Subcutaneous abdominal adipose tissue (tissue), 5 donors: Measurements from ENCODE around the gene CFAP97D2.
A peak's percentile ranks its signal among the peaks of the same experiment; 100 is the strongest.

Experiments used
- H3K27ac ChIP-seq: one replicate; pipeline ENCODE4 v1.7.0; 2013; ENCODE audit warnings: low read depth, mild to moderate bottlenecking, inconsistent platforms, low read length, moderate library complexity
- H3K27me3 ChIP-seq, 5 donors: one replicate each; pipeline ENCODE4 v1.7.0; 2013; ENCODE audit warnings: low read length in 5 of 5, inconsistent platforms in 1 of 5; ENCODE audit not compliant: control insufficient read depth in 5 of 5, insufficient read depth in 4 of 5
- H3K36me3 ChIP-seq, 5 donors: one replicate each; pipeline ENCODE4 v1.7.0; 2013; ENCODE audit warnings: low read length in 5 of 5; ENCODE audit not compliant: control insufficient read depth in 5 of 5, insufficient read depth in 5 of 5
- H3K4me1 ChIP-seq, 5 donors: one replicate each; pipeline ENCODE4 v1.7.0; 2013; ENCODE audit warnings: low read length in 5 of 5, mild to moderate bottlenecking in 3 of 5, moderate library complexity in 1 of 5; ENCODE audit not compliant: control insufficient read depth in 5 of 5, insufficient read depth in 5 of 5
- H3K4me3 ChIP-seq, 5 donors: one replicate each; pipeline ENCODE4 v1.7.0; 2013; ENCODE audit warnings: low read length in 5 of 5, low read depth in 1 of 5
- H3K9ac ChIP-seq, 5 donors: one replicate each; pipeline ENCODE4 v1.7.0; 2013; ENCODE audit warnings: low read length in 5 of 5, mild to moderate bottlenecking in 4 of 5, moderate library complexity in 3 of 5
- H3K9me3 ChIP-seq, 5 donors: one replicate each; pipeline ENCODE4 v1.7.0; 2013; ENCODE audit warnings: low read length in 5 of 5; ENCODE audit not compliant: control insufficient read depth in 5 of 5
- donor health status: healthy.
- donor health status: healthy.
- donor health status: healthy.
- donor health status: healthy.
- donor health status: healthy.

CFAP97D2 gene

GRCh38 chr13:114149774-114150740, 29.0 kb upstream of the CFAP97D2 start:
- no peak overlapping the region for H3K9ac ChIP-seq
- H3K9me3 ChIP-seq = no peaks in the 10 kb centered on the region
- no peak overlapping the region for H3K4me3 ChIP-seq
- H3K27ac ChIP-seq = no peak overlapping the region
- H3K36me3 ChIP-seq = no peaks in the 10 kb centered on the region
- peaks cover 4 to 23% (median 20%) of the 10 kb centered on the region in 5 donors for H3K4me1 ChIP-seq
- no peaks in the 10 kb centered on the region for H3K27me3 ChIP-seq

DNA sequence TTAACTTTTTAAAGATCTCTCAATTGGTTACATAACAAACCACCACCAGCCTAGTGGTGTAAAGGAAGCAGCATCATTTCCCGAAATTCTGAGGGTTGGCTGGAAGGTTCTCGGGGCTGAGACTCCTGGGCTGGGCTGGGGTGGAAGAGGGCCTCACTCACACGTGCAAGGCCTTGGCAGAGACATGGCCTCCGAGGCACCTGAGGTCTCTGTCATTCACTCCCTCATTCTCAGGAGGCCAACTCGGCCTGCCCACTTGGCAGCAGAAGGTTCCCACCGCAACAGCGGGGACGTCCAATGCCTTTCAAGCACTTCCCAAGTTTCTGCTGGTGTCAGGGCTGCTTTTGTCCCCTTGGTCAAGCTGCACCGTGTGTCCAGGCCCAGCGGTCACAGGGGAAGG, 28.0 kb upstream of the CFAP97D2 start:
- Histone ChIP-seq H3K36me3 (no peaks in the 10 kb centered on the region), H3K27me3 (no peaks in the 10 kb centered on the region), H3K4me1 (peaks cover 4 to 23% (median 20%) of the 10 kb centered on the region in 5 donors), H3K27ac (peak overlapping the region; percentile 75), H3K9me3 (no peaks in the 10 kb centered on the region), H3K9ac (no peak overlapping the region), H3K4me3 (no peak overlapping the region)

DNA sequence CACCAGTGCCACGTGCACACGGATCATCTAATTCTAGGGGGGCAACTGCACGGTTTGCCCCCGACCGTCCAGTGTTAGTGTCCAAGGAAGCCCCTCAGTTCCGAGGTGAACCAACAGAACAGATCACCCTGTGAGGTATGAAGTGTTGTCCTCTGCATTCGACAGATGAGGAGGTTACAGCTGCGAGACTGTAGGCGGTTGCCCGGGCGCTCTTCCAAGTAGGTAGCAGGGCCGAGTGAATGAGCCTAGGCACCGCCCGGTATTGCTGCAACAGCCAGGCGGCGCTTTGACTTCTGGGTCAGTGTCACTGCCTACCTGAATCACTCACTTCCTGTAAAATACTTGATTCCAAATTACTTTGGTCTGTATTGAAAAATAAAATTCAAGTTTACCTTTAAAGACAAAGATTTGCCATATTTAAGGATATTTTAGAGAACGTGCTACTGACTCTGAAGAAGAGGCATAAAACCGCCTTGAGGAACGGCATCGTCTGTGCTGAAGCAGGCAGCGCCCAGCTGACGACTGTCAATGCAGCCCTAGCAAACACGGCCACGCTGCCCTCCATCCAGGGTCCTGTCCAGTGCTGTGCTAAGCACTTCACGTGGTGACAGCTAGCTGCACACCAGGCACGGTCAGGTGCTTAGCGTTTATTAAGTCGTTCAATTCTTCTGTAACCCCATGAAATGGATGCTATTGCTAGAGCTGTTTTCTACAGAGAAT, 27.3 kb upstream of the CFAP97D2 start:
- peaks cover 4 to 23% (median 20%) of the 10 kb centered on the region in 5 donors for H3K4me1 ChIP-seq
- no peaks in the 10 kb centered on the region for H3K36me3 ChIP-seq
- peak overlapping the region; percentile 75 for H3K27ac ChIP-seq
- H3K27me3 ChIP-seq = no peaks in the 10 kb centered on the region
- H3K4me3 ChIP-seq = no peak overlapping the region
- no peak overlapping the region for H3K9ac ChIP-seq
- no peaks in the 10 kb centered on the region for H3K9me3 ChIP-seq

DNA sequence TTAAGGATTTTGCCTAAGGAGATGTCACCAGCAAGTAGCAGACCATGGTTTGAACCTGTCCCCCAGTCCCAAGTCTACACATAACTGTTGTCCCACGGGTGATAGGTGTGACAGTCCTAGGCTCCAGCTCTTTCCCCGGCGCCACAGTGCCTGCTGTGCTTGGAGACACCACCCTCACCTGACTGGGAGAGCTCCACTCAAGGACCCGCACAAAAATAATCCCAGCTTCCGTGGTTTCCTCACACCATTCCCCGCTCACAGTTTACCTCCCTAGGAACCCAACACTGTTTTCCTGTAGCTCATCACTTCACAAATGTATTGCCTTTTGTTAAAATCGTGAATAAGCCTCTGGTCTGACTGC, 26.8 kb upstream of the CFAP97D2 start:
- H3K27ac ChIP-seq = peak overlapping the region; percentile 29
- H3K4me1 ChIP-seq = peaks cover 4 to 23% (median 20%) of the 10 kb centered on the region in 5 donors
- H3K9ac ChIP-seq = no peak overlapping the region
- no peak overlapping the region for H3K4me3 ChIP-seq
- H3K9me3 ChIP-seq = no peaks in the 10 kb centered on the region
- H3K36me3 ChIP-seq = no peaks in the 10 kb centered on the region
- H3K27me3 ChIP-seq = no peaks in the 10 kb centered on the region

GRCh38 chr13:114152831-114153371, 26.2 kb upstream of the CFAP97D2 start:
- Histone ChIP-seq H3K4me1 (peaks cover 4 to 23% (median 20%) of the 10 kb centered on the region in 5 donors), H3K4me3 (no peak overlapping the region), H3K9ac (no peak overlapping the region), H3K27me3 (no peaks in the 10 kb centered on the region), H3K27ac (no peak overlapping the region), H3K36me3 (no peaks in the 10 kb centered on the region), H3K9me3 (no peaks in the 10 kb centered on the region)

DNA sequence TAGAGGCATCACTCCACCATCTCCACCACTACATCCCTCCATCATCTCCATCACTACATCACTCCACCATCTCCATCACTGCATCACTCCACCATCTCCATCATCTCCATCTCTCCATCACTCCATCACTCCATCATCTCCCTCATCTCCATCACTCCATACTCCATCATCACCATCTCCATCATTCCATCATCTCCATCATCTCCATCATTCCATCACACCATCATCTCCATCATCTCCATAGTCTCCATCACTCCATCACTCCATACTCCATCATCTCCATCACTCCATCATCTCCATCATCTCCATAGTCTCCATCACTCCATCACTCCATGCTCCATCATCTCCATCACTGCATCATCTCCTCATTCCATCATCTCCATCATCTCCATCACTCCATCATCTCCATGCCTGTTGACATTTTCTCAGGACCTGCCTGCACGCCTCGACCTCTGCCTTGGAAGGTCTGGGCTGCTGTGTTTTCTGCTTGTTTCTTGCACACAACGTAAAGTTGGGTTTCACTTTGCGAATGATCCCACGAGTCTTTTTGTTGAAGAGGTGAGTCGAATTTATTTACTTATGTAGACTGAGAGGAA, 25.5 kb upstream of the CFAP97D2 start:
- Histone ChIP-seq H3K4me3 (no peak overlapping the region), H3K4me1 (peaks cover 4 to 23% (median 20%) of the 10 kb centered on the region in 5 donors), H3K27ac (no peak overlapping the region), H3K36me3 (no peaks in the 10 kb centered on the region), H3K27me3 (no peaks in the 10 kb centered on the region), H3K9me3 (no peaks in the 10 kb centered on the region), H3K9ac (no peak overlapping the region)

GRCh38 chr13:114154476-114154875, 24.6 kb upstream of the CFAP97D2 start:
- Histone ChIP-seq H3K9ac (no peak overlapping the region), H3K36me3 (no peaks in the 10 kb centered on the region), H3K27ac (no peak overlapping the region), H3K9me3 (no peaks in the 10 kb centered on the region), H3K4me1 (peaks cover 4 to 23% (median 20%) of the 10 kb centered on the region in 5 donors), H3K27me3 (no peaks in the 10 kb centered on the region), H3K4me3 (no peak overlapping the region)

DNA sequence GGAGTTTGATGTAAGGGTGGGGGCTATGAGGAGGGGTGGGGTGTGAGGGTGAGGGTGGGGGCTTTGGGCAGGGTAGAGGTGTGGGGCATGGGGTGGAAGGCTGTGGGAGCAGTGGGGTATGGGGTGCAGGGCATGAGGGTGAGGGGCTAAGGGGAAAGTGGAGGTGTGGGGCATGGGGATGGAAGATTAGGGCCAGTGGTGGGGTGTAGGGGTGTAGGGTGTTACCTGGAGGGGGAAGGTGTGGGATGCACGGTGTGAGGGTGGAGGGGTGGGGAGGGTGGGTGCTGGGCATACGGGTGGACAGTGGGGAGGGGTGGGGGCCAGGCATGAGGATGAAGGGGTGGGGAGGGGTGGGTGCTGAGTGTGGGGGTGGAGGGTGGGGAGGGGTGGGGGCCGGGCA, 23.7 kb upstream of the CFAP97D2 start:
- Histone ChIP-seq H3K9ac (no peak overlapping the region), H3K36me3 (no peaks in the 10 kb centered on the region), H3K9me3 (no peaks in the 10 kb centered on the region), H3K27me3 (no peaks in the 10 kb centered on the region), H3K4me3 (no peak overlapping the region), H3K4me1 (peaks cover 4 to 23% (median 20%) of the 10 kb centered on the region in 5 donors), H3K27ac (no peak overlapping the region)

DNA sequence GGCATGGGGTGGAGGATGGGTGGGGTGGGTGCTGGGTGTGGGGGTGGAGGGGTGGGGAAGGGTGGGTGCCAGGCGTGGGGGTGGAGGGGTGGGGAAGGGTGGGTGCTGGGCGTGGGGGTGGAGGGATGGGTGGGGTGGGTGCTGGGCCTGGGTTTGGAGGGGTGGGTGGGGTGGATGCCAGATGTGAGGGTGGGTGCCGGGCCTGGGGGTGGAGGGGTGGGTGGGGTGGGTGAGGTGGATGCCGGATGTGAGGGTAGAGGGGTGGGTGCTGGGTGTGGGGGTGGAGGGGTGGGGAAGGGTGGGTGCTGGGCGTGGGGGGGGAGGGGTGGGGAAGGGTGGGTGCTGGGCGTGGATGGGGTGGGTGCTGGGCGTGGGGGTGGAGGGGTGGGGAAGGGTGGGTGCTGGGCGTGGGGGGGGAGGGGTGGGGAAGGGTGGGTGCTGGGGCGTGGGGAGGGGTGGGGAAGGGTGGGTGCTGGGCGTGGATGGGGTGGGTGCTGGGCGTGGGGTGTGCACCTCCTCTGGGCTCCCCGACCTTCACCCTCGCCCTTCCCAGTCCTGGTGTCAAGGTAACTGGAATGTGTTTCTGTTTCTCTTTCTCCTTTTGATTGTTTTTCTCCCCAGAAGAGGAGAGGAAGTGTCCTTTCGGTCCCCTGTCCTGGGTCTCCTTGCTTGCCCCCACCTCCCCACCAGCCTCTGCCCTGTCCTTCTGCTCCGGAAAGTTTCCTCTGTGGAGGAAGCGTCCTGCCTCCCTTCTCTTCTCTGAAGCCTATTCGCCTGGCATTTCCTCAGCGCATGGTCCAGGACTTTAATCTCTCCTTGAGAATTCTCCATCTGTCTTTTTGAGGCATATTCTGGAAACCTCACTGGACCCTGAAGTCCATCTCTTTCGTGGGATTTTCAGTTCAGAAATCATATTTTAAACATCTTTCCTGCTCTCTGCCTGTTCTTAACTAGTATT, 22.9 kb upstream of the CFAP97D2 start:
- Histone ChIP-seq H3K4me1 (peaks cover 1 to 16% (median 14%) of the 10 kb centered on the region in 5 donors), H3K27ac (no peak overlapping the region), H3K27me3 (no peaks in the 10 kb centered on the region), H3K36me3 (no peaks in the 10 kb centered on the region), H3K4me3 (no peak overlapping the region), H3K9ac (no peak overlapping the region), H3K9me3 (no peaks in the 10 kb centered on the region)
